GM21786 (cell line): ENCODE data around the gene DGLUCY.
"Not testable (repeated sequence)": the region's sequence is repeated elsewhere in the genome, so short reads cannot be mapped to it uniquely, and the experiment has no call there.

Experiments used
- ATAC-seq: cut with Tn5 transposase; IDR thresholded peaks from one replicate; pipeline ENCODE4 v1.9.1; 2021; ENCODE audit not compliant: unreplicated experiment

Gene DGLUCY

DNA sequence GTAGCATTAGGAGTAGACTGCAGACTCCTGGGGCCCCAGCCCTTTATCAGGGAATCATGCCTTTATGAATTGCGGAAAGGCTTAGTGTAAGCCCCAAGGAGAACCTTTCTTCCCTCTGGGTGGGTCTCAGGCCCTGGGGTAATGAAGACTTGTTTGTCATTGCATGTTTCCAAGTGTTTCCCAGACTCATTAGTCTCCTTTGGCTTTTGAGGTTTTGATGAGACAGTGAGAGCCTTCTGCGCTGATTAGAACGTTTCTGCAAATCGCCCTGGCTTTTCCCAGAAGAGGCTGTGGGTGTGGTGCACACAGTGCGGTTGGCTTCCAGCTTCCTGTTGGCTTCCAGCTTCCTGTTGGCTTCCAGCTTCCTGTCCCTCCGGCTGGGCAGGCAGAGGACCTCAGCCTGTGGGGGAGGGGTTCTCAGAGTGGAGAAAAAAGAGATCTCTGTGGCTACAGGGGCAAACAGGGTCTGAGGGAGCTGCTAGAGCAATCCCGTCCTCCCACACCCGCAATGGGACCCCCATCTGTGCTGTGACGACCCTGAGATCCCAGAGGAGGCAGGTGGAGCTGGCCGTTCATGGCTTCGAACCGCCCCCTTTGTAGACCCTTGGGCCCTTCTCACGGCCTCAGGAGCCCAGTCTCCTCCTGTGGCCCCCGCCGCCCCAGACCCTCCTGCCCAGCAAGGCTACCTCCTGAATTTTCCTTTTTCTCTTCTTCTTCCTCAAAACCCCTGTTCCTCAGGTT is 88.5 kb downstream of the DGLUCY start:
- ATAC-seq = no peak

GRCh38 chr14:91204657-91205056 is 90.8 kb downstream of the DGLUCY start:
- no peak for ATAC-seq

GRCh38 chr14:91205459-91205858 is 91.6 kb downstream of the DGLUCY start:
- no peak for ATAC-seq

DNA sequence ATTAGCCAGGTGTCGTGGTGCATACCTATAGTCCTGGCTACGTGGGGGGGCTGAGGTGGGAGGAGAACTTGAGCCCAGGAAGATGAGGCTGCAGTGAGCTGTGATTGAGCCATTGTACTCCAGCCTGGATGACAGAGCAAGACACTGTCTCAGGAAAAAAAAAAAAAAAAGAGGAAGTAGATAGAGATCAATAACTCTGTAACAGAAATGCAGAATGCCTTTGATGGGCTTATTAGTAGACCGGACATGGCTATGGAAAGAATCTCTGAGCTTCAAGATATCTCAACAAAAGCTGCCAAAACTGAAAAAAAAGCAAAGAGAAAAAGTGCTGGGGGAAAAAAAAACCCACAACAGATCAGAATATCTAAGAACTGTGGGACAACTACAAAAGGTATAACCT is 93.1 kb downstream of the DGLUCY start:
- no peak for ATAC-seq

DNA sequence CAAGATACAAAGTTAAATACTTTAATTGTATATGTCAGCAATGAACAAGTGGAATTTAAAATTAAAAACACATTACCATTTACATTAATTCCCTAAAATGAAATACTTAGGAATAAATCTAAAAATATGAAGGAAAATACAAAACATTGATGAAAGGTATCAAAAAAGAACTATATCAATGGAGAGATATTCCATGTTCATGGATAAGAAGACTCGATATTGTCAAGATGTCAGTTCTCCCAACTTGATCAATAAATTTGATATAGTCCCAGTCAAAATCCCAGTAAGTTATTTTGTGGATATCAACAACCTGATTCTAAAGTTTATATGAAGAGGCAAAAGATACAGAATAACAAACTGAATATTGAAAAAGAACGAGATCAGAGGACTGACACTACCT is 97.1 kb downstream of the DGLUCY start:
- ATAC-seq = no peak

DNA sequence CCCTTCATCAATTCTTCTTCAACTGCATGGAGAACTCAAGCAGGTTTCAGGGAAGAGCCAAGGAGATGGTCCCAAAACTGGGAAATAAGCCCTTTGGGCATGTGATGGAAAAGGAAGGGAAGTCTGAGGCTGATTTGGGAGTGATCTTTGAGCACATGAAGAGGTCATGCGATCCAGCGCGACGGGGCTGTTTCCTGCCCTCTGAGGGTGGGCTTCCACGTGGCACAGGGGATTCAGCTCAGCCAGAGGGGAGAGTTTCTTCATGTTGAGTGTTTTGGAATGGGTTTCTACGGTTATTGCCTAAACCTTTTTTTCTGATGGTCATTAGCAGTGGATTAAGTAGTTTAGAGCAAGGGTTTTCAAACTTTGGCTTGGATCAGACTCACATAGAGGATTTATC is 100.4 kb downstream of the DGLUCY start:
- no peak for ATAC-seq

- no peak for ATAC-seq
These were observed 101.5 kb downstream of the DGLUCY start for GRCh38 chr14:91215381-91215780.

DNA sequence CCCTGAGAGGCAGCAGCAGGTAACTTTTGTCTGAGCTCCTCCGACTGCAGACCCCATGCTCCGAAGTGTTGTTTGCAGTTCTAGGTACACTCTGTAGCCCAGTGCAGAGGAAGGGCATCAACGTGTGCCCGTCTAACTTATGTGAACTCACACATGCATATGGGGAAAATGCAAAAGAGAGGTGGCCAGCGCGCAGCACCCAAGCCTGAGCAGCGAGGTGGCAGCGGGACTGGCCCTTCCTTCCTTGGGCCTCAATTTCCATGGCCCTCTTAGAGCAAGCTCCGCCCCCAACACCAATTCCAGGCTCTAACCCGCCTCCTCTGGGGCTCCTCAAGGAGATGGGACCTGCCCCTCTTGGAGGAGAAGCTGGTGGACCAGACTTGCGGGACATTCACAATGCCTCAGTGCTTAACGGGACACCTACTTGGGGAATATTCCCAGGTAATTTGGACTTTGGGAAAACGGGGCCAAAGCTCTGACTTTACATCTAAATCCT is 102.9 kb downstream of the DGLUCY start:
- no peak for ATAC-seq

- ATAC-seq = no peak
These were observed 104.1 kb downstream of the DGLUCY start for GRCh38 chr14:91218014-91218413.

- ATAC-seq = no peak
These were observed 105.9 kb downstream of the DGLUCY start for GRCh38 chr14:91219517-91220389.

- no peak for ATAC-seq
These were observed 106.7 kb downstream of the DGLUCY start for GRCh38 chr14:91220581-91221000.

GRCh38 chr14:91221270-91221669 is 107.4 kb downstream of the DGLUCY start:
- no peak for ATAC-seq

DNA sequence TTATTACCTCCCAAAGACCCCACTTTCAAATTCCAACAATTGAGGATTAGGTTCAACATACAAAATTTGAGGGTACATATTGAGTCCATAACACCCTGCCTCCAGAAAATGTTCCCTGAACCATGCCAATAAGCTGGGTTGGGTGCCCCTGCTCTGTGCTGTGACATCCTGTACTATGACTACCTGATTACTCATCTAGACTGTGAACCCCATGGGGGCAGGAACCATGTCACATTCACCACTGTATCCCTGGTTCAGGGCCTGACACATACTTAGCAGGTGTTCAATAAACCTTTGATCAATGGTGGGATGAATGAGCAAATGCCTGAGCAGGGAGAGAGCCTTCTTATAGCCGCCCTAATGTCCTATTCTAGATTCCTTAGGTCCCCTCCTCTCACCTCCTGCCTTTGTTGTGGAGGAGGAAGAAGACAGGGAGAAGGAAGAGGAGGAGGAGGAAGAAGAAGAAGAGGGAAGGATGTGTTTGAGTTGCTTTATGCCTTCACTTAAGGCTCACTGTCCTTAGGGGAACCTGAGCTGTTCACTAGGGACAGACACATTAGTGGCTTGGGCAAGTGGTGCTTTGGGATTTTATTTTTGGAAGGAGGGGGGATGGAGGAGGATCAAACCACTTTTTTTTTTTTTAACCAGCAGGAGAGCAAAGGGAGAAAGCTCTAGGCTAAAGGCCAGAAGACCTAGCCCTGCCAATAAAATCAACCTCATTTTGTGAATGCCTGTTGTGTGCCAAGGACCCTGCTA is 109.3 kb downstream of the DGLUCY start:
- no peak for ATAC-seq

GRCh38 chr14:91225025-91225424 is 111.2 kb downstream of the DGLUCY start:
- ATAC-seq = no peak

GRCh38 chr14:91226360-91226759 is 112.5 kb downstream of the DGLUCY start:
- ATAC-seq = not testable (repeated sequence)

- no peak for ATAC-seq
These were observed 113.3 kb downstream of the DGLUCY start for GRCh38 chr14:91227183-91227628.

DNA sequence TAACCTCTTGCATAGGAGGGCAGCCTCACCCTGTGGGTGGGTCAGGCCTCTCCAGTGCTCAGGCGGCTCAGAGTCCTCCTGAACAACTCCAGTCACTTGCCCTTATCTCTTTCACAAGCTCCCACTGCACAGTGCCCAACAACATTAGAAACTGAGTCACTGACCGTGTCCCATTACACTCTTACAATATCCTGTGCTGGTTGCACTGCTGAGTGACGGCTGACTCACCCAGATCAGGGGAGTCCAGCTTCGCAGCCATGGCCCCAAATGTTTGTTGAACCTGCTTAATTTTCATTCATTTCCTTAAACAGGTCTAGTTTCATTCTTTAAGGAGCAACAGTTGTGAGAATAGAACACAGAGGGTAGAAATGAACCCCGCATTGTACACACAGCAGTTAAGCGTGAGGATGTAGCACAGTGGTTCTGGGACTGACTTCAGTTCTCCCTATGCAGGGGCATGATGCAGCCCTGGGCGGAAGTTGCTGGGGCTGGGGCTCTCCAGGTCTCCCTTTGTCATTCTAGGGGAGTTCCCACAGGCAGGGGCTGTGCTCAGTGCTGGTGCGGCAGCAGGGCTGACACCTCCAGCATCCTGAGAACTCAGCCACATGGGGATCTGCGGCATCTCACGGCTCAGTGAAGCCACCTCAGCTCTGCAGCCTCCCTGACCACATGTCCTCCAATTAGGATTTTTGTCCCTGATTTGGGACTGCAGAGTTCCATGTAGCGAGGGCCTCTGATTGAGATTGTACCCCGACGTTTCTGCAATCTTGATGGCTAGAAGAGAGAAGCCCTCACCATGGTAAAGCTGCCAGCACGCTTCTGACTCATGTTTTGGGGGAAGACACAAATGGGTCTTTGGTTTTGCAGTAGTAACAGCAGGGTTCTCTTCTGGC is 114.5 kb downstream of the DGLUCY start:
- peak; percentile 87 for ATAC-seq

DNA sequence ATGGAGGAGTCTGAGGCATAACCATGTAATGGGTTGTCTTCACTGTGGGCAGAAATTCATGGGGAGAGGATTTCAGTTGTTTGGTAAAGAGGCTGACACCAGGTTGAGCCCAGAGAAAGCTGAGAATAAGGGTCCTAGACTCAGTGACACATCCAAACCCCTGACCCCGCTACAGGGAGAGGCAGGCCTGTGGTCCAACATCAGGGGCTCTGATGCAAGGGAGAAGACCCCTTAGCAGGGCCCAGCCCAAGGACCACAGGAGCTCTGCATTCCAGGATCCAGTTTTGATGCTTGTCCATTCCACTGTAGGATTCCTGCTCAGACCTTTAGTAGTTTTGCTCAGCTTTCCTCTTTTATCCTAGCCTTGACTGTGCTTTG is 115.1 kb downstream of the DGLUCY start:
- ATAC-seq = no peak

DNA sequence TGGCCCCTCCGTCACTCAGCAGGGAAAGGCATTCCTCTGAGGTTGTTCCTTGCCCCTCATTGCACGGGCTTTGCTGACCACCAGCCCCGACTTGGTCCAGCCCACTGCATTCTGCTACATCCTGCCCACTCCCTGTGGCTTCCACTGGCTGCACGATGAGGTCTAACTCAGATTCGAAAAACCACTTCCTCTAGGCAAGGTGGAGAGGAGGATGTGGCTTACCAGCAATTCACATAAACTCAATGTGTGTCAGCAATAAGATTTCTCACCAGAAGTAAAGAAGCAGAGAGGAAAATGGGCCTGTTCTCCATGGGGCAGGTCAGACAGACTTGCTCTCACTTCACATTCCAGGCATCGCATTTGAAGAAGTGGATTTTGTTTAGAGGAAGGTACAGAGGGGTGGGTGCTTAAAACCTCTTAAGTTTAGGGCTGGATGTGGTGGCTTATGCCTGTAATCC is 115.9 kb downstream of the DGLUCY start:
- ATAC-seq = peak; percentile 65

DNA sequence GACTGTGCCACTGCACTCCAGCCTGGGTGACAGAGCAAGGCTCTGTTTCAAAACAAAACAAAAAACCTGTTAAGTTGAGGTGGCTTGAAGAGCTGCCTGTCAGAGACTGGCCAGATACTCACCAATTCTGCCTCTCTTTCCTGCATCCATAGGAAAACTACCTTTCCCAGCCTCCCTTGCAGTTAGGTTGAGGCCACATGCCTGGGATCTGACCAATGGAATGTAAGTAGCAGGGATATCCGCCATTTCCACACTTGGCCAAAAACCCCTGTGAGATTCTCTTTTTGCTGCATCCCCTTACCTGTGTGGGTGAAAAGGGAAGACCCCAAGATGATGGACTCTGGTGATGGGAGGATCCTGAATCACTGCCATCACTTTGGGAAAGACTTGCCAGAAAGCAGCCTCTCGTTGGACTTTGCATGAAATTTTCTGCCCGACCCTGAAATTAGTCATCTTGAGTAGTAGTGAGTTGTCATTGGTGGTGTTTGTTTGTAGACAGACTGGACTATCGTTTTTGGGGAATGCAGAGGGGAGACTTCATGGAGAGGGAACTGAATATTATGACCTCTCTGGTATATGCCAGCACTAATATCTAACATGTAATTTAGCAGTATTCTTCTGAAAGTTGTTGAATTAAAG is 116.6 kb downstream of the DGLUCY start:
- no peak for ATAC-seq
